Liver (tissue), 9 donors: ENCODE measurements around the gene KRT85. TPM values are rescaled to one million over a fixed set of nuclear protein-coding genes. Genes with fewer than 3 reads are reported as not detected.
"Not testable (repeated sequence)": the region's sequence is repeated elsewhere in the genome, so short reads cannot be mapped to it uniquely, and the experiment has no call there.

Source experiments
- DNase-seq: peaks from one replicate; pipeline ENCODE4 v3.0.0-alpha.2; 2017; ENCODE audit warnings: low spot score
- H3K27ac ChIP-seq, 2 donors: one replicate each; pipeline ENCODE4 v1.7.0; 2013; ENCODE audit warnings: inconsistent platforms in 2 of 2, low read length in 2 of 2, control low read depth in 1 of 2, low read depth in 1 of 2, mild to moderate bottlenecking in 1 of 2
- H3K27me3 ChIP-seq, 4 donors: one replicate each; pipeline versions ENCODE4 v1.6.1 to v1.7.0; 2013; ENCODE audit warnings: low read length in 3 of 4, inconsistent platforms in 1 of 4, mild to moderate bottlenecking in 1 of 4, moderate library complexity in 1 of 4; ENCODE audit not compliant: control insufficient read depth in 4 of 4, insufficient read depth in 4 of 4
- H3K36me3 ChIP-seq, 4 donors: one replicate each; pipeline versions ENCODE4 v1.6.1 to v1.7.0; 2013; ENCODE audit warnings: low read length in 3 of 4, mild to moderate bottlenecking in 3 of 4, low read depth in 1 of 4, moderate library complexity in 1 of 4; ENCODE audit not compliant: control insufficient read depth in 4 of 4, insufficient read depth in 3 of 4
- H3K4me1 ChIP-seq, 4 donors: one replicate each; pipeline versions ENCODE4 v1.6.1 to v1.7.0; 2013; ENCODE audit warnings: low read length in 3 of 4, mild to moderate bottlenecking in 3 of 4, moderate library complexity in 1 of 4; ENCODE audit not compliant: control insufficient read depth in 4 of 4, insufficient read depth in 4 of 4
- H3K4me3 ChIP-seq, 3 donors: one replicate each; pipeline versions ENCODE4 v1.6.1 to v1.7.0; 2013; ENCODE audit warnings: low read length in 3 of 3, control low read depth in 1 of 3, low read depth in 1 of 3, mild to moderate bottlenecking in 1 of 3
- H3K9ac ChIP-seq, 2 donors: one replicate each; pipeline ENCODE4 v1.7.0; 2013; ENCODE audit warnings: low read length in 2 of 2, mild to moderate bottlenecking in 2 of 2, moderate library complexity in 2 of 2, control low read depth in 1 of 2, low read depth in 1 of 2
- H3K9me3 ChIP-seq, 4 donors: one replicate each; pipeline versions ENCODE4 v1.6.1 to v1.7.0; 2013; ENCODE audit warnings: low read length in 3 of 4; ENCODE audit not compliant: control insufficient read depth in 4 of 4
- CTCF ChIP-seq: fragments of 150-350 bp; IDR thresholded peaks from 2 replicates; pipeline ENCODE4 v1.5.1; 2017; ENCODE audit warnings: improper control_type of control experiment, low read depth, low read length; ENCODE audit not compliant: missing input control
- EGR1 ChIP-seq, 2 donors: IDR thresholded peaks; 2 replicates each; pipeline ENCODE4 v1.6.1; 2016 to 2018; ENCODE audit warnings: antibody characterized with exemption in 2 of 2, low read depth in 2 of 2
- FOXA1 ChIP-seq: IDR thresholded peaks from 2 replicates; pipeline ENCODE4 v1.6.1; 2016; ENCODE audit warnings: antibody characterized with exemption
- HNF4A ChIP-seq, 2 donors: conservative IDR thresholded peaks; 2 replicates each; pipeline ENCODE4 v1.6.1; 2016; ENCODE audit warnings: antibody characterized with exemption in 2 of 2, mild to moderate bottlenecking in 2 of 2
- JUND ChIP-seq, 2 donors: IDR thresholded peaks; 2 replicates each; pipeline ENCODE4 v1.6.1; 2016; ENCODE audit warnings: antibody characterized with exemption in 2 of 2
- NR2F2 ChIP-seq: IDR thresholded peaks from 2 replicates; pipeline ENCODE4 v1.6.1; 2016; ENCODE audit warnings: antibody characterized with exemption
- RAD21 ChIP-seq, 2 donors: IDR thresholded peaks; 2 replicates each; pipeline ENCODE4 v1.6.1; 2016; ENCODE audit warnings: antibody characterized with exemption in 2 of 2, mild to moderate bottlenecking in 2 of 2
- RXRA ChIP-seq, 2 donors: IDR thresholded peaks; 2 replicates each; pipeline ENCODE4 v1.6.1; 2017 to 2018; ENCODE audit warnings: antibody characterized with exemption in 2 of 2, mild to moderate bottlenecking in 1 of 2
- SP1 ChIP-seq: IDR thresholded peaks from 2 replicates; pipeline ENCODE4 v1.6.1; 2018; ENCODE audit warnings: antibody characterized with exemption, mild to moderate bottlenecking
- TAF1 ChIP-seq: conservative IDR thresholded peaks from 2 replicates; pipeline ENCODE4 v1.6.1; 2016; ENCODE audit warnings: antibody characterized with exemption, mild to moderate bottlenecking
- YY1 ChIP-seq: IDR thresholded peaks from 2 replicates; pipeline ENCODE4 v1.6.1; 2016; ENCODE audit warnings: antibody characterized with exemption, mild to moderate bottlenecking
- ZBTB33 ChIP-seq: IDR thresholded peaks from 2 replicates; pipeline ENCODE4 v1.6.1; 2016; ENCODE audit warnings: antibody characterized with exemption
- WGBS: extraction: QIAGEN DNeasy Blood & Tissue Kit; methylation state at CpG from one replicate; pipeline ENCODE4 v1.1.7; 2013; 5-methylcytosine and 5-hydroxymethylcytosine counted together
- polyA plus RNA-seq, 2 donors: library from polyadenylated mRNA; stranded (reverse) in 1 of 2; unstranded in 1 of 2; fragments of 200-250 nt in 1 of 2; fragments of >200 nt in 1 of 2; fragmentation: Nextera tagmentation in 1 of 2; extraction: Ambion mirVana in 1 of 2; gene quantifications; one replicate each; pipeline versions ENCODE4 v1.2.1 to v1.2.3, GENCODE V29; 2013 to 2015
- total RNA-seq, 2 donors: library from RNA; depleted of rRNA; stranded (reverse); fragments of >200 nt; gene quantifications; one replicate each; pipeline ENCODE4 v1.2.3, GENCODE V29; 2014
- donor health status: healthy.
- donor health status: healthy.
- donor health status: healthy.
- donor health status: healthy.
- donor health status: healthy.

The KRT85 gene
- total and polyA plus RNA-seq, 4 donors: not detected

- H3K27ac ChIP-seq: no peak overlapping the region
- no peak for TF ChIP-seq HNF4A (conservative IDR thresholded peaks at IDR 0.05)
- TF ChIP-seq YY1: no peak
- TF ChIP-seq EGR1 (IDR thresholded peaks at IDR 0.05; ENCODE audit: low read depth in 2 of 2): no peak
- TF ChIP-seq JUND (IDR thresholded peaks at IDR 0.05): no peak
- no peak for TF ChIP-seq TAF1
- no peak for TF ChIP-seq ZBTB33
- no peak for TF ChIP-seq SP1
- no peak for TF ChIP-seq RAD21 (IDR thresholded peaks at IDR 0.05)
- TF ChIP-seq FOXA1: no peak
- TF ChIP-seq CTCF: no peak
- TF ChIP-seq NR2F2: no peak
- no peak for TF ChIP-seq RXRA (IDR thresholded peaks at IDR 0.05)
- no peaks in the 10 kb centered on the region for H3K27me3 ChIP-seq
- no peak overlapping the region for H3K4me3 ChIP-seq
- H3K36me3 ChIP-seq: no peaks in the 10 kb centered on the region
- no peak overlapping the region for H3K9ac ChIP-seq
- H3K9me3 ChIP-seq: peaks cover 0 to 7% (median 0%) of the 10 kb centered on the region in 4 donors
- no peak for DNase-seq
- 59% methylated on average over 4 of the region's 4 CpGs for WGBS
- peaks cover 3 to 13% (median 8%) of the 10 kb centered on the region in 4 donors for H3K4me1 ChIP-seq
Measured at GRCh38 chr12:52346593-52346992, 20.7 kb downstream of the KRT85 start.

- not testable (repeated sequence) for H3K9ac ChIP-seq, DNase-seq, H3K4me3 ChIP-seq, H3K36me3 ChIP-seq, H3K27me3 ChIP-seq, H3K27ac ChIP-seq, H3K9me3 ChIP-seq, H3K4me1 ChIP-seq
- 66% methylated on average over 8 of the region's 8 CpGs for WGBS
Measured at GRCh38 chr12:52345041-52345440, 22.2 kb downstream of the KRT85 start.

GRCh38 chr12:52344111-52344510, 23.2 kb downstream of the KRT85 start:
- Histone ChIP-seq H3K4me3 (no peak overlapping the region), H3K36me3 (no peaks in the 10 kb centered on the region), H3K27me3 (no peaks in the 10 kb centered on the region), H3K27ac (no peak overlapping the region), H3K4me1 (peaks cover 3 to 6% (median 4%) of the 10 kb centered on the region in 4 donors), H3K9ac (no peak overlapping the region), H3K9me3 (peaks cover 0 to 7% (median 0%) of the 10 kb centered on the region in 4 donors)
- WGBS: 94% methylated on average over 12 of the region's 12 CpGs
- no peak for TF ChIP-seq RXRA (IDR thresholded peaks at IDR 0.05)
- no peak for DNase-seq
